ENCODE data around the gene IRX4. TPM values are rescaled to one million over a fixed set of nuclear protein-coding genes. Genes with fewer than 3 reads are reported as not detected.

Gene IRX4
- total and polyA plus RNA-seq, 4 donors = not detected

DNA sequence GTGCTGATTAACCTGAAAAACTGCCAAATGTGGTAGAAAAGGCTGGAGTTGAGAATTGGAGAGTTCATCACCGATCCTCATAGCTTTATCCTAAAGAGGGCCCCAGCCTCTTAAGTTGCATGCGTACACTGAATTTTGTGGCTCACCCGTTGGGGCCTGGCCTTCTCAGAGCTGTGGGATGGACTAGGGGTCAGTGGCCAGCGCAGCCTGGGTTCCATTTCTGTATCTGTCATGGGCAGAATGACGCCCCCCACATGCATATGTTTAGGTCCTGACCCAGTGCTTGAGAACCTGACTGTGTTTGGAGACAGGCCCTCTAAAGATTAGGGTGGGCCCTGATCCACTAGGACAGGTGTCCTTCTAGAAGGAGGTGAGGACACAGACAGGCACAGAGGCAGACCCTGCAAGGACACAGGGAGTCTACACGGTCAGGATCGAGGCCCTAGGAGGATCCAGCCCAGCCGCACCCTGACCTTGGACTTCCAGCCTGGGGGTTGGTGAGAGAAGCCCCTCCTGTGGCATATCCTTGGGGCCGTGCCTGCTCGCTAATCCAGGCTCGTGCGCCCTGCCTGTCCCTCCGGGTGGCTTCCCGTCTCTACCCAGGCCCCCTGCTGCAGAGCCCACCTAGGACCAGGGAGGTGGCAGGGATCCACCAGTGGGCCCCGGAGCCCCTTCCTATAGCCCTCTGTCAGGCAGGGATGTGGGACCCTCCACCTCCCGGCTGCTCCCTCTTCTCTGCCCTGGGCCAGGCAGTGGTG, 49.3 kb downstream of the IRX4 start:
- Histone ChIP-seq H3K4me3 (ENCODE audit: low read depth in 1 of 3, low read length in 3 of 3) (no peak overlapping the region), H3K36me3 (ENCODE audit: control insufficient read depth in 4 of 4, insufficient read depth in 3 of 4, low read depth in 1 of 4, low read length in 3 of 4) (no peaks in the 10 kb centered on the region), H3K9me3 (ENCODE audit: control insufficient read depth in 4 of 4, low read length in 3 of 4) (no peaks in the 10 kb centered on the region), H3K9ac (ENCODE audit: low read depth in 1 of 2, low read length in 2 of 2) (no peak overlapping the region), H3K27me3 (ENCODE audit: control insufficient read depth in 4 of 4, insufficient read depth in 4 of 4, low read length in 3 of 4) (no peaks in the 10 kb centered on the region), H3K27ac (ENCODE audit: low read depth in 1 of 2, low read length in 2 of 2) (no peak overlapping the region), H3K4me1 (ENCODE audit: control insufficient read depth in 4 of 4, insufficient read depth in 4 of 4, low read length in 3 of 4) (no peaks in the 10 kb centered on the region)
- TF ChIP-seq, protein P1, sequence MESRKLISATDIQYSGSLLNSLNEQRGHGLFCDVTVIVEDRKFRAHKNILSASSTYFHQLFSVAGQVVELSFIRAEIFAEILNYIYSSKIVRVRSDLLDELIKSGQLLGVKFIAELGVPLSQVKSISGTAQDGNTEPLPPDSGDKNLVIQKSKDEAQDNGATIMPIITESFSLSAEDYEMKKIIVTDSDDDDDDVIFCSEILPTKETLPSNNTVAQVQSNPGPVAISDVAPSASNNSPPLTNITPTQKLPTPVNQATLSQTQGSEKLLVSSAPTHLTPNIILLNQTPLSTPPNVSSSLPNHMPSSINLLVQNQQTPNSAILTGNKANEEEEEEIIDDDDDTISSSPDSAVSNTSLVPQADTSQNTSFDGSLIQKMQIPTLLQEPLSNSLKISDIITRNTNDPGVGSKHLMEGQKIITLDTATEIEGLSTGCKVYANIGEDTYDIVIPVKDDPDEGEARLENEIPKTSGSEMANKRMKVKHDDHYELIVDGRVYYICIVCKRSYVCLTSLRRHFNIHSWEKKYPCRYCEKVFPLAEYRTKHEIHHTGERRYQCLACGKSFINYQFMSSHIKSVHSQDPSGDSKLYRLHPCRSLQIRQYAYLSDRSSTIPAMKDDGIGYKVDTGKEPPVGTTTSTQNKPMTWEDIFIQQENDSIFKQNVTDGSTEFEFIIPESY (IDR thresholded peaks at IDR 0.05) = no peak
- TF ChIP-seq RXRA (IDR thresholded peaks at IDR 0.05) = no peak
- TF ChIP-seq SP1 (IDR thresholded peaks at IDR 0.05) = no peak
- TF ChIP-seq JUND (IDR thresholded peaks at IDR 0.05) = no peak
- TF ChIP-seq GABPA (IDR thresholded peaks at IDR 0.05 in 1 of 2, conservative IDR thresholded peaks at IDR 0.05 in 1 of 2) = no peak
- no peak for TF ChIP-seq EGR1 (IDR thresholded peaks at IDR 0.05; ENCODE audit: low read depth in 2 of 2)
- TF ChIP-seq, protein P2, sequence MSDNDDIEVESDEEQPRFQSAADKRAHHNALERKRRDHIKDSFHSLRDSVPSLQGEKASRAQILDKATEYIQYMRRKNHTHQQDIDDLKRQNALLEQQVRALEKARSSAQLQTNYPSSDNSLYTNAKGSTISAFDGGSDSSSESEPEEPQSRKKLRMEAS (IDR thresholded peaks at IDR 0.05) = no peak
- TF ChIP-seq, protein P3, sequence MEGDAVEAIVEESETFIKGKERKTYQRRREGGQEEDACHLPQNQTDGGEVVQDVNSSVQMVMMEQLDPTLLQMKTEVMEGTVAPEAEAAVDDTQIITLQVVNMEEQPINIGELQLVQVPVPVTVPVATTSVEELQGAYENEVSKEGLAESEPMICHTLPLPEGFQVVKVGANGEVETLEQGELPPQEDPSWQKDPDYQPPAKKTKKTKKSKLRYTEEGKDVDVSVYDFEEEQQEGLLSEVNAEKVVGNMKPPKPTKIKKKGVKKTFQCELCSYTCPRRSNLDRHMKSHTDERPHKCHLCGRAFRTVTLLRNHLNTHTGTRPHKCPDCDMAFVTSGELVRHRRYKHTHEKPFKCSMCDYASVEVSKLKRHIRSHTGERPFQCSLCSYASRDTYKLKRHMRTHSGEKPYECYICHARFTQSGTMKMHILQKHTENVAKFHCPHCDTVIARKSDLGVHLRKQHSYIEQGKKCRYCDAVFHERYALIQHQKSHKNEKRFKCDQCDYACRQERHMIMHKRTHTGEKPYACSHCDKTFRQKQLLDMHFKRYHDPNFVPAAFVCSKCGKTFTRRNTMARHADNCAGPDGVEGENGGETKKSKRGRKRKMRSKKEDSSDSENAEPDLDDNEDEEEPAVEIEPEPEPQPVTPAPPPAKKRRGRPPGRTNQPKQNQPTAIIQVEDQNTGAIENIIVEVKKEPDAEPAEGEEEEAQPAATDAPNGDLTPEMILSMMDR (IDR thresholded peaks at IDR 0.05; ENCODE audit: low read depth, low read length, missing input control) = no peak
- TF ChIP-seq FOXA2 (IDR thresholded peaks at IDR 0.05) = no peak
- no peak for DNase-seq (ENCODE audit: low spot score)
- 86% methylated on average over 16 of the region's 16 CpGs for WGBS

DNA sequence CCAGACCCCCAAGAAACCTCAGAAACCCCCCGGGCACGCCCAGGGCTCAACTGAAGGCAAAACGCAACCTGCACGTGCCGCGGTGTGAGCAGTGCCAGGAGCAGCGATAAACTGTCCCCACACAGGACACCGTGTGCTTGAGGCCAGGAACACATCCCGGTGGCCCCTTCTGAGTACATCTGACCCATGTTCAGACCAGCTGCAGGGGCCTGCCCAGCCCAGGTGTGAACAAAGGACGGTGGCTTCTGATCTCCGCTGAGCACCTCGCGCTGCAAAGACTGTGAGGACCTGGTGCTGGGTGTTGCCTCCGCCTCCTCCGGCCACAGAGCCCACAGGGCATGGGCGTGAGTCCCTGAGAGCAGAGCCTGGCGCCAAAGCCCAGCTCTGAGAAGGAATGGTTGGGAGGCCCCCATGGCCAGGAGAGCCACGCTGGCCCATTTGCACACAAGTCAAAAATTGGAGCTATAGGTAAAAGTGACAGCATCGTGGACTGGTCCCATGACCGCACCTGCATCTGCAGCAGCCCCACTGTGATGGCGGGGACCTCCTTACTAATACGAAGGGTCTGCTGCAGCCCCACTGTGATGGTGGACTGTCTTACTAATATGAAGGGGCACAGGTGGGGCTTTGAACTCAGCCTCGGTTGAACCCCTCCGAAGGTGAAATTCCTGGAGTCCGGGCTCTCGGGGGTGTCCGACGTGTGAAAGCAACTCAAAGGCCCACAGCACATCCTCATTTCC, 50.0 kb downstream of the IRX4 start:
- no peak for TF ChIP-seq EGR1 (IDR thresholded peaks at IDR 0.05; ENCODE audit: low read depth in 2 of 2)
- no peak for TF ChIP-seq RXRA (IDR thresholded peaks at IDR 0.05)
- no peak for TF ChIP-seq FOXA1 (IDR thresholded peaks at IDR 0.05)
- H3K36me3 ChIP-seq (ENCODE audit: control insufficient read depth in 4 of 4, insufficient read depth in 3 of 4, low read depth in 1 of 4, low read length in 3 of 4) = no peaks in the 10 kb centered on the region
- H3K27ac ChIP-seq (ENCODE audit: low read depth in 1 of 2, low read length in 2 of 2) = no peak overlapping the region
- no peak for DNase-seq (ENCODE audit: low spot score)
- no peaks in the 10 kb centered on the region for H3K4me1 ChIP-seq (ENCODE audit: control insufficient read depth in 4 of 4, insufficient read depth in 4 of 4, low read length in 3 of 4)
- H3K9me3 ChIP-seq (ENCODE audit: control insufficient read depth in 4 of 4, low read length in 3 of 4) = no peaks in the 10 kb centered on the region
- 81% methylated on average over 28 of the region's 28 CpGs for WGBS
- H3K27me3 ChIP-seq (ENCODE audit: control insufficient read depth in 4 of 4, insufficient read depth in 4 of 4, low read length in 3 of 4) = no peaks in the 10 kb centered on the region
- H3K9ac ChIP-seq (ENCODE audit: low read depth in 1 of 2, low read length in 2 of 2) = no peak overlapping the region
- H3K4me3 ChIP-seq (ENCODE audit: low read depth in 1 of 3, low read length in 3 of 3) = no peak overlapping the region

DNA sequence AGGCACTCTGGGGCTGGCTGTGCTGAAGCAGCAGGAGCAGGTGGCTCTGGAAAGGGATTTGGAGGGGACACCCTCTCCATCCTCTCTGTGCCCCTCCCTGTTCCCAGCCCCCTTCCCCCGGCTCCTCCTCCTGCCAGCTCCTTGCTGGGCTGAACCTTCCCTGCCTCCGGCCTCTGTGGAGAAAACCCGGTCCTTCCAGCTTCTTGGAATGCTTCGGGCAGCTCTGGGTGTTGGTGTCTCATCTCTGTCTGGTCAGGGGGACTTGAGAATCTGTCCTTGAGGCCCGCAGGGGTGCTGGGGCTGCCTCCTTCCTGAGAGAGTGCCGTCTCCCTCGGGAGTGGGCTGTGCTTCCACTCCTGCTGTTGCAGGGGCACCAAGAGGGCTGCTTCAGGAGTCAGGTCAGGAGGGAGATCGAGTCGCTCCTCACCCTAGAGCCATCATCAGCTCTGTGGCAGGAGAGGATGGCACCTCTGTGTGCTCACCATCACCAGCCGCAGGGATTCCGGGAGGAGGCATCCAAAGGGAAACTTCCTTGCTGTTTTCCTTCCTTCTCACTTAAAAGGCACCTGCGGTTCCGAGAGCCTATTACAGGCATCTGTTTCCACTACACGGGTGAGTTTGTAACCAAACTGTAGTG, 50.9 kb downstream of the IRX4 start:
- no peaks in the 10 kb centered on the region for H3K4me1 ChIP-seq (ENCODE audit: control insufficient read depth in 4 of 4, insufficient read depth in 4 of 4, low read length in 3 of 4)
- H3K4me3 ChIP-seq (ENCODE audit: low read depth in 1 of 3, low read length in 3 of 3) = no peak overlapping the region
- no peaks in the 10 kb centered on the region for H3K9me3 ChIP-seq (ENCODE audit: control insufficient read depth in 4 of 4, low read length in 3 of 4)
- no peak overlapping the region for H3K27ac ChIP-seq (ENCODE audit: low read depth in 1 of 2, low read length in 2 of 2)
- no peaks in the 10 kb centered on the region for H3K36me3 ChIP-seq (ENCODE audit: control insufficient read depth in 4 of 4, insufficient read depth in 3 of 4, low read depth in 1 of 4, low read length in 3 of 4)
- no peak overlapping the region for H3K9ac ChIP-seq (ENCODE audit: low read depth in 1 of 2, low read length in 2 of 2)
- 49% methylated on average over 14 of the region's 14 CpGs for WGBS
- TF ChIP-seq RAD21 (IDR thresholded peaks at IDR 0.05) (no peak), JUND (IDR thresholded peaks at IDR 0.05) (no peak), FOXA2 (IDR thresholded peaks at IDR 0.05) (no peak), EGR1 (IDR thresholded peaks at IDR 0.05; ENCODE audit: low read depth in 2 of 2) (no peak), HNF4G (IDR thresholded peaks at IDR 0.05) (no peak), FOXA1 (IDR thresholded peaks at IDR 0.05) (no peak)
- TF ChIP-seq, protein P4, sequence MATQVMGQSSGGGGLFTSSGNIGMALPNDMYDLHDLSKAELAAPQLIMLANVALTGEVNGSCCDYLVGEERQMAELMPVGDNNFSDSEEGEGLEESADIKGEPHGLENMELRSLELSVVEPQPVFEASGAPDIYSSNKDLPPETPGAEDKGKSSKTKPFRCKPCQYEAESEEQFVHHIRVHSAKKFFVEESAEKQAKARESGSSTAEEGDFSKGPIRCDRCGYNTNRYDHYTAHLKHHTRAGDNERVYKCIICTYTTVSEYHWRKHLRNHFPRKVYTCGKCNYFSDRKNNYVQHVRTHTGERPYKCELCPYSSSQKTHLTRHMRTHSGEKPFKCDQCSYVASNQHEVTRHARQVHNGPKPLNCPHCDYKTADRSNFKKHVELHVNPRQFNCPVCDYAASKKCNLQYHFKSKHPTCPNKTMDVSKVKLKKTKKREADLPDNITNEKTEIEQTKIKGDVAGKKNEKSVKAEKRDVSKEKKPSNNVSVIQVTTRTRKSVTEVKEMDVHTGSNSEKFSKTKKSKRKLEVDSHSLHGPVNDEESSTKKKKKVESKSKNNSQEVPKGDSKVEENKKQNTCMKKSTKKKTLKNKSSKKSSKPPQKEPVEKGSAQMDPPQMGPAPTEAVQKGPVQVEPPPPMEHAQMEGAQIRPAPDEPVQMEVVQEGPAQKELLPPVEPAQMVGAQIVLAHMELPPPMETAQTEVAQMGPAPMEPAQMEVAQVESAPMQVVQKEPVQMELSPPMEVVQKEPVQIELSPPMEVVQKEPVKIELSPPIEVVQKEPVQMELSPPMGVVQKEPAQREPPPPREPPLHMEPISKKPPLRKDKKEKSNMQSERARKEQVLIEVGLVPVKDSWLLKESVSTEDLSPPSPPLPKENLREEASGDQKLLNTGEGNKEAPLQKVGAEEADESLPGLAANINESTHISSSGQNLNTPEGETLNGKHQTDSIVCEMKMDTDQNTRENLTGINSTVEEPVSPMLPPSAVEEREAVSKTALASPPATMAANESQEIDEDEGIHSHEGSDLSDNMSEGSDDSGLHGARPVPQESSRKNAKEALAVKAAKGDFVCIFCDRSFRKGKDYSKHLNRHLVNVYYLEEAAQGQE (IDR thresholded peaks at IDR 0.05) = no peak
- no peak for DNase-seq (ENCODE audit: low spot score)
- H3K27me3 ChIP-seq (ENCODE audit: control insufficient read depth in 4 of 4, insufficient read depth in 4 of 4, low read length in 3 of 4) = no peaks in the 10 kb centered on the region
